Liver (tissue), 9 donors: ENCODE results near the gene PTCRA. TPM values are rescaled to one million over a fixed set of nuclear protein-coding genes. Genes with fewer than 3 reads are reported as not detected.

Experiments
- DNase-seq: peaks from one replicate; pipeline ENCODE4 v3.0.0-alpha.2; 2017; ENCODE audit warnings: low spot score
- H3K27ac ChIP-seq, 2 donors: one replicate each; pipeline ENCODE4 v1.7.0; 2013; ENCODE audit warnings: inconsistent platforms in 2 of 2, low read length in 2 of 2, control low read depth in 1 of 2, low read depth in 1 of 2, mild to moderate bottlenecking in 1 of 2
- H3K27me3 ChIP-seq, 4 donors: one replicate each; pipeline versions ENCODE4 v1.6.1 to v1.7.0; 2013; ENCODE audit warnings: low read length in 3 of 4, inconsistent platforms in 1 of 4, mild to moderate bottlenecking in 1 of 4, moderate library complexity in 1 of 4; ENCODE audit not compliant: control insufficient read depth in 4 of 4, insufficient read depth in 4 of 4
- H3K36me3 ChIP-seq, 4 donors: one replicate each; pipeline versions ENCODE4 v1.6.1 to v1.7.0; 2013; ENCODE audit warnings: low read length in 3 of 4, mild to moderate bottlenecking in 3 of 4, low read depth in 1 of 4, moderate library complexity in 1 of 4; ENCODE audit not compliant: control insufficient read depth in 4 of 4, insufficient read depth in 3 of 4
- H3K4me1 ChIP-seq, 4 donors: one replicate each; pipeline versions ENCODE4 v1.6.1 to v1.7.0; 2013; ENCODE audit warnings: low read length in 3 of 4, mild to moderate bottlenecking in 3 of 4, moderate library complexity in 1 of 4; ENCODE audit not compliant: control insufficient read depth in 4 of 4, insufficient read depth in 4 of 4
- H3K4me3 ChIP-seq, 3 donors: one replicate each; pipeline versions ENCODE4 v1.6.1 to v1.7.0; 2013; ENCODE audit warnings: low read length in 3 of 3, control low read depth in 1 of 3, low read depth in 1 of 3, mild to moderate bottlenecking in 1 of 3
- H3K9ac ChIP-seq, 2 donors: one replicate each; pipeline ENCODE4 v1.7.0; 2013; ENCODE audit warnings: low read length in 2 of 2, mild to moderate bottlenecking in 2 of 2, moderate library complexity in 2 of 2, control low read depth in 1 of 2, low read depth in 1 of 2
- H3K9me3 ChIP-seq, 4 donors: one replicate each; pipeline versions ENCODE4 v1.6.1 to v1.7.0; 2013; ENCODE audit warnings: low read length in 3 of 4; ENCODE audit not compliant: control insufficient read depth in 4 of 4
- EGR1 ChIP-seq, 2 donors: IDR thresholded peaks; 2 replicates each; pipeline ENCODE4 v1.6.1; 2016 to 2018; ENCODE audit warnings: antibody characterized with exemption in 2 of 2, low read depth in 2 of 2
- FOXA1 ChIP-seq: IDR thresholded peaks from 2 replicates; pipeline ENCODE4 v1.6.1; 2016; ENCODE audit warnings: antibody characterized with exemption
- FOXA2 ChIP-seq: IDR thresholded peaks from 2 replicates; pipeline ENCODE4 v1.6.1; 2016; ENCODE audit warnings: antibody characterized with exemption
- GABPA ChIP-seq, 2 donors: IDR thresholded peaks in 1 of 2; conservative IDR thresholded peaks in 1 of 2; 2 replicates each; pipeline ENCODE4 v1.6.1; 2016; ENCODE audit warnings: antibody characterized with exemption in 2 of 2, mild to moderate bottlenecking in 1 of 2, moderate library complexity in 1 of 2
- HNF4A ChIP-seq, 2 donors: conservative IDR thresholded peaks; 2 replicates each; pipeline ENCODE4 v1.6.1; 2016; ENCODE audit warnings: antibody characterized with exemption in 2 of 2, mild to moderate bottlenecking in 2 of 2
- HNF4G ChIP-seq: IDR thresholded peaks from 2 replicates; pipeline ENCODE4 v1.6.1; 2016; ENCODE audit warnings: antibody characterized with exemption
- JUND ChIP-seq, 2 donors: IDR thresholded peaks; 2 replicates each; pipeline ENCODE4 v1.6.1; 2016; ENCODE audit warnings: antibody characterized with exemption in 2 of 2
- NR2F2 ChIP-seq: IDR thresholded peaks from 2 replicates; pipeline ENCODE4 v1.6.1; 2016; ENCODE audit warnings: antibody characterized with exemption
- RAD21 ChIP-seq, 2 donors: IDR thresholded peaks; 2 replicates each; pipeline ENCODE4 v1.6.1; 2016; ENCODE audit warnings: antibody characterized with exemption in 2 of 2, mild to moderate bottlenecking in 2 of 2
- RXRA ChIP-seq, 2 donors: IDR thresholded peaks; 2 replicates each; pipeline ENCODE4 v1.6.1; 2017 to 2018; ENCODE audit warnings: antibody characterized with exemption in 2 of 2, mild to moderate bottlenecking in 1 of 2
- SP1 ChIP-seq: IDR thresholded peaks from 2 replicates; pipeline ENCODE4 v1.6.1; 2018; ENCODE audit warnings: antibody characterized with exemption, mild to moderate bottlenecking
- TAF1 ChIP-seq: conservative IDR thresholded peaks from 2 replicates; pipeline ENCODE4 v1.6.1; 2016; ENCODE audit warnings: antibody characterized with exemption, mild to moderate bottlenecking
- YY1 ChIP-seq: IDR thresholded peaks from 2 replicates; pipeline ENCODE4 v1.6.1; 2016; ENCODE audit warnings: antibody characterized with exemption, mild to moderate bottlenecking
- WGBS: extraction: QIAGEN DNeasy Blood & Tissue Kit; methylation state at CpG from one replicate; pipeline ENCODE4 v1.1.7; 2013; 5-methylcytosine and 5-hydroxymethylcytosine counted together
- polyA plus RNA-seq, 2 donors: library from polyadenylated mRNA; stranded (reverse) in 1 of 2; unstranded in 1 of 2; fragments of 200-250 nt in 1 of 2; fragments of >200 nt in 1 of 2; fragmentation: Nextera tagmentation in 1 of 2; extraction: Ambion mirVana in 1 of 2; gene quantifications; one replicate each; pipeline versions ENCODE4 v1.2.1 to v1.2.3, GENCODE V29; 2013 to 2015
- total RNA-seq, 2 donors: library from RNA; depleted of rRNA; stranded (reverse); fragments of >200 nt; gene quantifications; one replicate each; pipeline ENCODE4 v1.2.3, GENCODE V29; 2014
- TF ChIP-seq, protein P1 (sequence below): IDR thresholded peaks from 2 replicates; pipeline ENCODE4 v1.6.1; 2016; ENCODE audit warnings: antibody characterized with exemption
- TF ChIP-seq, protein P2 (sequence below): IDR thresholded peaks from 2 replicates; pipeline ENCODE4 v1.6.1; 2016; ENCODE audit warnings: antibody characterized with exemption
- TF ChIP-seq, protein P3 (sequence below): fragments of 150-350 bp; IDR thresholded peaks from 2 replicates; pipeline ENCODE4 v1.5.1; 2017; ENCODE audit warnings: improper control_type of control experiment, low read depth, low read length; ENCODE audit not compliant: missing input control
- TF ChIP-seq, protein P4 (sequence below): IDR thresholded peaks from 2 replicates; pipeline ENCODE4 v1.6.1; 2016; ENCODE audit warnings: antibody characterized with exemption
- TF ChIP-seq, protein P5 (sequence below): IDR thresholded peaks from 2 replicates; pipeline ENCODE4 v1.6.1; 2016; ENCODE audit warnings: antibody characterized with exemption, mild to moderate bottlenecking
- donor health status: healthy.
- donor health status: healthy.
- donor health status: healthy.
- donor health status: healthy.
- donor health status: healthy.

PTCRA gene
- total and polyA plus RNA-seq, 4 donors: 0.63 to 1.1 TPM; not detected in 2

DNA sequence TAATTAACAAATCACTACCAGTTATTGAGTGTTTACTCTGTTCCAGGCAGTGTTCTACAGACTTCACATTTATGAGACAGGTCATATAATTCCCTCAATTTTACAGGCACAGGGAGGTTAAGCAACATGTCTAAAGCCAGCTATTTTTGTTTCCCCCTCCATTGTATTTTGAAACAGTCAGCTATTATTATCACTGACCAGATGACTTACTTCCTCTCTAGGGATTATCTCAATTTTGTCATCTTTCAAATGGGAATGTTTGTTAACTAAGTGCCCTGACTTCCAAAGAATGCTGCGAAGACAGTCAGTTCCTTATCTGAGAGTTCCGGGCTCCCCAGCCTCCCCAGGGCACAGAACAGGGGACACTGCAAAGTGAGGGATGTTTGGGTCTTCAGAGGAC is 7.8 kb downstream of the PTCRA start:
- Histone ChIP-seq H3K27ac (no peak overlapping the region), H3K4me3 (no peak overlapping the region), H3K9me3 (no peaks in the 10 kb centered on the region), H3K4me1 (peaks cover 2 to 7% (median 4%) of the 10 kb centered on the region in 4 donors), H3K27me3 (no peaks in the 10 kb centered on the region), H3K9ac (no peak overlapping the region), H3K36me3 (no peaks in the 10 kb centered on the region)
- TF ChIP-seq RAD21 (IDR thresholded peaks at IDR 0.05) (no peak), HNF4G (no peak), EGR1 (IDR thresholded peaks at IDR 0.05; ENCODE audit: low read depth in 2 of 2) (no peak), RXRA (IDR thresholded peaks at IDR 0.05) (no peak), YY1 (no peak)
- TF ChIP-seq, protein P1, sequence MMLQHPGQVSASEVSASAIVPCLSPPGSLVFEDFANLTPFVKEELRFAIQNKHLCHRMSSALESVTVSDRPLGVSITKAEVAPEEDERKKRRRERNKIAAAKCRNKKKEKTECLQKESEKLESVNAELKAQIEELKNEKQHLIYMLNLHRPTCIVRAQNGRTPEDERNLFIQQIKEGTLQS: no peak
- 77% methylated on average over 2 of the region's 2 CpGs for WGBS
- DNase-seq: no peak

DNA sequence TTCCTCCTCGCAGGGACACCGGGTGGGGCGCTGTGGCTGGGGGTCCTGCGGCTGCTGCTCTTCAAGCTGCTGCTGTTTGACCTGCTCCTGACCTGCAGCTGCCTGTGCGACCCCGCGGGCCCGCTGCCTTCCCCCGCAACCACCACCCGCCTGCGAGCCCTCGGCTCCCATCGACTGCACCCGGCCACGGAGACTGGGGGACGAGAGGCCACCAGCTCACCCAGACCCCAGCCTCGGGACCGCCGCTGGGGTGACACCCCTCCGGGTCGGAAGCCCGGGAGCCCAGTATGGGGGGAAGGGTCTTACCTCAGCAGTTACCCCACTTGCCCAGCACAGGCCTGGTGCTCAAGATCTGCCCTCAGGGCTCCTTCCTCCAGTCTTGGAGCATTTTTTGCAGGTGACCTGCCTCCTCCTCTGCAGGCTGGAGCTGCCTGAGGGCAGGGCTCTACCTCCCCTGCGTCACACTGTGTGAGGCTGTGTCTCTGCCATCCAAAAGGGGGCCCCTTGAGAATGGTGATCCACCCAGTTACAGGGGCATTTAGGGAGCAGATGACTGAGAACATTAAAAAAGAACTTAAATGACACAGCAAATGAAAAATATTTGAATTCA is 9.5 kb downstream of the PTCRA start:
- no peak for TF ChIP-seq RAD21 (IDR thresholded peaks at IDR 0.05)
- H3K36me3 ChIP-seq: no peaks in the 10 kb centered on the region
- 62% methylated on average over 23 of the region's 23 CpGs for WGBS
- H3K27ac ChIP-seq: no peak overlapping the region
- H3K4me1 ChIP-seq: peaks cover 2 to 16% (median 11%) of the 10 kb centered on the region in 4 donors
- no peak for DNase-seq
- H3K27me3 ChIP-seq: no peaks in the 10 kb centered on the region
- H3K4me3 ChIP-seq: no peak overlapping the region
- no peaks in the 10 kb centered on the region for H3K9me3 ChIP-seq
- no peak overlapping the region for H3K9ac ChIP-seq

DNA sequence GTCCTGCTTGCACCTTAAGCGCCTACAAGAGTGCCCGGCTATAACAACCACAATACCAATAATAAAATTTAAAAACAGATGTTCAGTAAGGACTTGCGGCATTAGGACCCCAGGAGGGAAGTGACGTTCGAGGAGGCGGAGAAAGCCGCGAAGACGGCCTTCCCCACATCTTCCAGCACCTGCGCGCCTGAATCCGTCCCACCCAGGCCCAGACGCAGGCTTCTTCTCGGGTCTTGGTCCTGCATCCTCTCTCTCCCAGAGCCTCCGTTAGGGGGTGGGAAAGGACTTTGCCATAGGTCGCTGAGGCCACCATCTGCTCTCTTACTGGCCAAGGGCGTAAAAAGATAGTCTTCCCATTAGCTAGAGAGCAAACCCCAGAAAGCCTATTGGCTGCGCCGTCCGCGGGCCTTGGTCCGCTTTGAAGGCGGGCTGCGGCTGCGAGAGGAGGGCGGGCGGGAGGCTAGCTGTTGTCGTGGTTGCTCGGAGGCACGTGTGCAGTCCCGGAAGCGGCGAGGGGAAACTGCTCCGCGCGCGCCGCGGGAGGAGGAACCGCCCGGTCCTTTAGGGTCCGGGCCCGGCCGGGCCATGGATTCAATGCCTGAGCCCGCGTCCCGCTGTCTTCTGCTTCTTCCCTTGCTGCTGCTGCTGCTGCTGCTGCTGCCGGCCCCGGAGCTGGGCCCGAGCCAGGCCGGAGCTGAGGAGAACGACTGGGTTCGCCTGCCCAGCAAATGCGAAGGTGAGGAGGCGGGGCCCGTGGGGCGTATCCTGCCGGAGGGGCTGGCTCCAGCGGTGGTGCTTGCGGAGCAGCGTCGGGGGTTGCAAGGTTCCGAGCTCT is 13.3 kb downstream of the PTCRA start, which contains the start of gene CNPY3:
TSS of gene CNPY3 (plus strand) at position 495 of the 835 bp plus-strand sequence. CDS start at position 586, 91 bp downstream.
- Histone ChIP-seq H3K27me3 (no peaks in the 10 kb centered on the region), H3K4me1 (peaks cover 4 to 33% (median 20%) of the 10 kb centered on the region in 4 donors), H3K4me3 (peak within 1 kb of the TSS; percentile 65 to 83 (median 82)), H3K36me3 (no peaks in the 10 kb centered on the region), H3K9ac (peak within 1 kb of the TSS; percentile 69 to 93), H3K27ac (peak within 1 kb of the TSS; percentile 88 to 92), H3K9me3 (no peaks in the 10 kb centered on the region)
- TF ChIP-seq, protein P2, sequence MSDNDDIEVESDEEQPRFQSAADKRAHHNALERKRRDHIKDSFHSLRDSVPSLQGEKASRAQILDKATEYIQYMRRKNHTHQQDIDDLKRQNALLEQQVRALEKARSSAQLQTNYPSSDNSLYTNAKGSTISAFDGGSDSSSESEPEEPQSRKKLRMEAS: peak; percentile 90
- TF ChIP-seq NR2F2 (peak; percentile 94), TAF1 (peak; percentile 81), HNF4A (conservative IDR thresholded peaks at IDR 0.05) (peak; percentile 76 to 85), RXRA (IDR thresholded peaks at IDR 0.05) (peak; percentile 57 to 65), FOXA2 (no peak), SP1 (peak; percentile 95), EGR1 (IDR thresholded peaks at IDR 0.05; ENCODE audit: low read depth in 2 of 2) (peak in 1 of 2 donors; percentile 26), RAD21 (IDR thresholded peaks at IDR 0.05) (peak; percentile 32 to 47), YY1 (peak; percentile 84), HNF4G (peak; percentile 63), GABPA (IDR thresholded peaks at IDR 0.05 in 1 of 2, conservative IDR thresholded peaks at IDR 0.05 in 1 of 2) (peak; percentile 15 to 83), JUND (IDR thresholded peaks at IDR 0.05) (peak; percentile 24 to 26), FOXA1 (peak; percentile 22)
- TF ChIP-seq, protein P1: no peak
- TF ChIP-seq, protein P3, sequence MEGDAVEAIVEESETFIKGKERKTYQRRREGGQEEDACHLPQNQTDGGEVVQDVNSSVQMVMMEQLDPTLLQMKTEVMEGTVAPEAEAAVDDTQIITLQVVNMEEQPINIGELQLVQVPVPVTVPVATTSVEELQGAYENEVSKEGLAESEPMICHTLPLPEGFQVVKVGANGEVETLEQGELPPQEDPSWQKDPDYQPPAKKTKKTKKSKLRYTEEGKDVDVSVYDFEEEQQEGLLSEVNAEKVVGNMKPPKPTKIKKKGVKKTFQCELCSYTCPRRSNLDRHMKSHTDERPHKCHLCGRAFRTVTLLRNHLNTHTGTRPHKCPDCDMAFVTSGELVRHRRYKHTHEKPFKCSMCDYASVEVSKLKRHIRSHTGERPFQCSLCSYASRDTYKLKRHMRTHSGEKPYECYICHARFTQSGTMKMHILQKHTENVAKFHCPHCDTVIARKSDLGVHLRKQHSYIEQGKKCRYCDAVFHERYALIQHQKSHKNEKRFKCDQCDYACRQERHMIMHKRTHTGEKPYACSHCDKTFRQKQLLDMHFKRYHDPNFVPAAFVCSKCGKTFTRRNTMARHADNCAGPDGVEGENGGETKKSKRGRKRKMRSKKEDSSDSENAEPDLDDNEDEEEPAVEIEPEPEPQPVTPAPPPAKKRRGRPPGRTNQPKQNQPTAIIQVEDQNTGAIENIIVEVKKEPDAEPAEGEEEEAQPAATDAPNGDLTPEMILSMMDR: no peak
- TF ChIP-seq, protein P4, sequence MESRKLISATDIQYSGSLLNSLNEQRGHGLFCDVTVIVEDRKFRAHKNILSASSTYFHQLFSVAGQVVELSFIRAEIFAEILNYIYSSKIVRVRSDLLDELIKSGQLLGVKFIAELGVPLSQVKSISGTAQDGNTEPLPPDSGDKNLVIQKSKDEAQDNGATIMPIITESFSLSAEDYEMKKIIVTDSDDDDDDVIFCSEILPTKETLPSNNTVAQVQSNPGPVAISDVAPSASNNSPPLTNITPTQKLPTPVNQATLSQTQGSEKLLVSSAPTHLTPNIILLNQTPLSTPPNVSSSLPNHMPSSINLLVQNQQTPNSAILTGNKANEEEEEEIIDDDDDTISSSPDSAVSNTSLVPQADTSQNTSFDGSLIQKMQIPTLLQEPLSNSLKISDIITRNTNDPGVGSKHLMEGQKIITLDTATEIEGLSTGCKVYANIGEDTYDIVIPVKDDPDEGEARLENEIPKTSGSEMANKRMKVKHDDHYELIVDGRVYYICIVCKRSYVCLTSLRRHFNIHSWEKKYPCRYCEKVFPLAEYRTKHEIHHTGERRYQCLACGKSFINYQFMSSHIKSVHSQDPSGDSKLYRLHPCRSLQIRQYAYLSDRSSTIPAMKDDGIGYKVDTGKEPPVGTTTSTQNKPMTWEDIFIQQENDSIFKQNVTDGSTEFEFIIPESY: no peak
- TF ChIP-seq, protein P5, sequence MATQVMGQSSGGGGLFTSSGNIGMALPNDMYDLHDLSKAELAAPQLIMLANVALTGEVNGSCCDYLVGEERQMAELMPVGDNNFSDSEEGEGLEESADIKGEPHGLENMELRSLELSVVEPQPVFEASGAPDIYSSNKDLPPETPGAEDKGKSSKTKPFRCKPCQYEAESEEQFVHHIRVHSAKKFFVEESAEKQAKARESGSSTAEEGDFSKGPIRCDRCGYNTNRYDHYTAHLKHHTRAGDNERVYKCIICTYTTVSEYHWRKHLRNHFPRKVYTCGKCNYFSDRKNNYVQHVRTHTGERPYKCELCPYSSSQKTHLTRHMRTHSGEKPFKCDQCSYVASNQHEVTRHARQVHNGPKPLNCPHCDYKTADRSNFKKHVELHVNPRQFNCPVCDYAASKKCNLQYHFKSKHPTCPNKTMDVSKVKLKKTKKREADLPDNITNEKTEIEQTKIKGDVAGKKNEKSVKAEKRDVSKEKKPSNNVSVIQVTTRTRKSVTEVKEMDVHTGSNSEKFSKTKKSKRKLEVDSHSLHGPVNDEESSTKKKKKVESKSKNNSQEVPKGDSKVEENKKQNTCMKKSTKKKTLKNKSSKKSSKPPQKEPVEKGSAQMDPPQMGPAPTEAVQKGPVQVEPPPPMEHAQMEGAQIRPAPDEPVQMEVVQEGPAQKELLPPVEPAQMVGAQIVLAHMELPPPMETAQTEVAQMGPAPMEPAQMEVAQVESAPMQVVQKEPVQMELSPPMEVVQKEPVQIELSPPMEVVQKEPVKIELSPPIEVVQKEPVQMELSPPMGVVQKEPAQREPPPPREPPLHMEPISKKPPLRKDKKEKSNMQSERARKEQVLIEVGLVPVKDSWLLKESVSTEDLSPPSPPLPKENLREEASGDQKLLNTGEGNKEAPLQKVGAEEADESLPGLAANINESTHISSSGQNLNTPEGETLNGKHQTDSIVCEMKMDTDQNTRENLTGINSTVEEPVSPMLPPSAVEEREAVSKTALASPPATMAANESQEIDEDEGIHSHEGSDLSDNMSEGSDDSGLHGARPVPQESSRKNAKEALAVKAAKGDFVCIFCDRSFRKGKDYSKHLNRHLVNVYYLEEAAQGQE: peak; percentile 46
- peak; percentile 87 for DNase-seq
- WGBS: under 1% methylated on average over 63 of the region's 63 CpGs
